Measurements from ENCODE around the gene SLC9A3.
"Not testable (repeated sequence)": the region's sequence is repeated elsewhere in the genome, so short reads cannot be mapped to it uniquely, and the experiment has no call there.

Gene SLC9A3

GRCh38 chr5:486597-486996, 37.7 kb downstream of the SLC9A3 start:
- DNase-seq, result not testable (repeated sequence)

DNA sequence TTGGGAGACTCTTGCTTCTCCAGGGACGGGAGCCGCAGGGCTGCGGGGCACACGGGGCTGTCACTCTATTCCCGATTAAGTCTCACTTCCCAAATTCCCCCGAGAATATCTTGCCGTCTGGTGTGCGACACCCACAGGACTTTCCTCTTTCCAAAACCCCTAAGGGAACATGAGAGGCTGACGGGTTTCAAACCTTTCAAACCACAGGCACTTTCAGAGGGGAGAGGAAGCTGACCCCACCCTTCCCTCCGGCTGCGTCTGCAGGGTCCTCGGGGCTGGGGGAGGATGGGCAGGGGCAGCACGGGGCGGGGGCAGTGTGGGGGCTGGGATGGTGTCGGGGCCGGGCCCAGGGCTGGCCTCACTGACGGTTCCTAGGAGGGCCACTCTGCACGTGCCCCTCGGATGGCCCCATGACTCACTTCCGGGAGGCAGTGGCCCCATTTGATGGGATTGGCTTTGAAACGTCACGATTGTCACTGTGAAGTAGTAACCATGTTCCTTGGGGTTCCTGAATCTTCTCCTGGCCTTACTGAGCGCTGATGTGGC, 38.2 kb downstream of the SLC9A3 start:
- no peak for DNase-seq

GRCh38 chr5:485113-485945, 38.9 kb downstream of the SLC9A3 start:
- DNase-seq, result no peak

DNA sequence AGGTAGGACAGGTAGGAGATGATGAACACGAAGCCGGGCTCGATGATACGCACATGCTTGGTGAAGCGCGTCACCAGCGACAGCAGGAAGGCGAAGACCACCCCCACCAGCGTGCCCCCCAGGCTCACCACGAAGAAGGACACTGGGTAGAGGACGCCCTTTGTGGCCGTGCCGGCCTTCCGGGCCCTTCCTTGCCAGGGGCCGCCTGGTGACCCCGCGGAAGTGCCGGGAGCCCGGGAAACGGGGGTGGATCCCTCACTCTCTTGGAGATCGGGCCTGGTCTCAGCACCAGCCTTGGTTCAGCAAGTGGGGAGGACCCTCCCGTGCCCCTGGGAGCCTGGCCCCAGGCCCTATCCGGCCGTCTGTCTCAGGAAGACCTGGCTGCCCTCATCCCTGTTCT, 39.7 kb downstream of the SLC9A3 start:
- DNase-seq, result no peak

GRCh38 chr5:483434-484140, 40.7 kb downstream of the SLC9A3 start:
- DNase-seq, result no peak

GRCh38 chr5:483011-483410, 41.2 kb downstream of the SLC9A3 start:
- no peak for DNase-seq

DNA sequence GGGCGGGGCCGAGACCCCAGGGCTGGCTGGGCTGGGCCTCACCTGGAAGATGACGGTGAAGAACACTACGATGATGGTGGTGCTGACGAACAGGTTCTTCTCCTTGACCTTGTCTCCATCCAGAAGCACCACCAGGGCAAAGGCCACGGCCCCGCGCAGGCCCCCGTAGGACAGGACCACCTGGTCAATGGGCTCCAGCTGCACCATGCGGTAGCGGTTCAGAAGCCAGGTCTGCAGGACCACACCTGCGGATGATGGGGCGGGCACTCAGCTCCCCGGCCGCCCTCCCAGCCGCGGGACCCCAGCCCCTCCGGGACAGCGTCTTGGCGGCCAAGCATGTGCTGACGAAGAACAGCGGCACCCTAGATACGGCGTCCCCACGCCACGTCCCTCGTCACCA, 41.7 kb downstream of the SLC9A3 start:
- no peak for DNase-seq

DNA sequence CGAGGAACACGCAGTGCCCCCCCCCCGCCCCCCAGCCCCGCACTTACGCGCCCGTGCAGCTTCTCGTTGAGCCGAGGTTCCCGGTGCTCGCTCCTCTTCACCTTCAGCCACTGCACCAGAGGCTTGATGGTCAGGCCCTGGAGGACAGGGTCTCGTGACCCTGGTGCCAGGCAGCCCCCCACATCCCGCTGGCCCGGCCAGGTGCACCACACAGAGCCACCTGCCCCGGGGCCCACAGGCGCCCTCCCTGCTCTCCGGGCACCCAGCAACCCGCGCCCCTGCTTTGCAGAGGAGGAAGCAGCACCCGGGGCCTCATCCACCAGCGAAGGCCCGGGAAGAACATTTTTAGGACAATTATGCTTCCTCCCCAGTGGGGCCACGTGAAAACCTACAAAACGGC, 42.2 kb downstream of the SLC9A3 start:
- DNase-seq, result no peak

GRCh38 chr5:481347-481746, 42.9 kb downstream of the SLC9A3 start:
- no peak for DNase-seq

- DNase-seq, result no peak
These were observed 44.5 kb downstream of the SLC9A3 start for GRCh38 chr5:479566-480319.

GRCh38 chr5:478982-479535, 45.2 kb downstream of the SLC9A3 start:
- no peak for DNase-seq

GRCh38 chr5:478369-478981, 45.8 kb downstream of the SLC9A3 start:
- DNase-seq, result no peak

- DNase-seq, result no peak
These were observed 46.4 kb downstream of the SLC9A3 start for GRCh38 chr5:477871-478270.

- DNase-seq, result no peak
These were observed 47.0 kb downstream of the SLC9A3 start for GRCh38 chr5:477247-477646.

GRCh38 chr5:476814-477175, 47.5 kb downstream of the SLC9A3 start:
- no peak for DNase-seq

DNA sequence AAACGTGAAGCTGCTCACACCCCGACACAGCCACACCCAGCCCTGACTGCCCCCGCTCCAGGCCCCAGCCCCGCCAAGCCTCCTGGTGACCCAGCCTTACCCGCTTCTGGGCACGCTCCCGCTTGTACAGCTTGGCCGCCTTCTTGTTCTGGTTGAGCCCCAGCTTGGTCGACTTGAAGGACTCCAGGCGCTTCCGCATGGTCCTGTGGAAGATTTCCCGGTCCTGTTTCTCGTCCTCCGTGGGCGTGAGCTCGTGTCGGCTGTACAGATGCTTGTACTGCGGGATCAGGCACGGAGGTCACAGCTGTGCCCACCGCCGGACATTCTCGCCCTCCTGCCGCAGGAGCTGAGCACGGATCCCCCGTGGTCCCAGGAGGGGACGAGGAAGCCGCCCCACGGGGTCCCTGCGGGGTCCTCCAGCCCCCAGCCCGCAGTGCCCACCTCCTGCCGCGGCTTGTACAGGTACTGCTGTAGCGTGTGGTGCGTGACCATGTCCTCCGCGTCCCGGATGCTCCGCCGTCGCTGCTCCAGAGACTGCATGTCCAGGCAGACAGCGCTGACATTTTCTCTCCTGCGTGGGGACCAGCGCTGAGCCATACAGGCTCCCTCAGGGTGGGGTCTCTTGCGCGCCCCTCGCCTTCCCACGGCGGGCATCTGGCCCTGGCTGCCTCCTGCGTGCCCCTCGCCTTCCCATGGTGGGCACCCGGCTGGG, 48.0 kb downstream of the SLC9A3 start:
- no peak for DNase-seq

DNA sequence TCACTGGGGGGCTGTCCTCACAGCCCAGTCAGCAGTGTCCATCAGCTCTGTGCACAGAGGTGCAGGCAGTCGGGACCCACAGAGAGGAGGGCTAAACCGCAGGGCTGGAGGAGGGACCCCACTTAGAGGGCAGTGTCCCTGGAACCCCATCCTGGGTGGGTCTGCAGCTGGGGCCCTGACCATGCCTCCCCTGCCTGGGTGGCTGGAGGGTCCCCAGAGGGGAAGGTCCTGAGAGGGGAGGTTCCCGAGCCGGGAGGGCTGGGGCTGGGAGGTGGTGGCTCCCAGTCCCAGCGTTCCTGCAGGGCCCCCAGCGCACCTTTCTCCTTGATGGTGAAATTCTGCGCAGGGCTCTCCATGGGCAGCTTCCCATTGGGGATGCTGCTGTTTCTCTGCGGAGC, 48.5 kb downstream of the SLC9A3 start:
- DNase-seq, result no peak

- no peak for DNase-seq
These were observed 49.2 kb downstream of the SLC9A3 start for GRCh38 chr5:474840-475661.

DNA sequence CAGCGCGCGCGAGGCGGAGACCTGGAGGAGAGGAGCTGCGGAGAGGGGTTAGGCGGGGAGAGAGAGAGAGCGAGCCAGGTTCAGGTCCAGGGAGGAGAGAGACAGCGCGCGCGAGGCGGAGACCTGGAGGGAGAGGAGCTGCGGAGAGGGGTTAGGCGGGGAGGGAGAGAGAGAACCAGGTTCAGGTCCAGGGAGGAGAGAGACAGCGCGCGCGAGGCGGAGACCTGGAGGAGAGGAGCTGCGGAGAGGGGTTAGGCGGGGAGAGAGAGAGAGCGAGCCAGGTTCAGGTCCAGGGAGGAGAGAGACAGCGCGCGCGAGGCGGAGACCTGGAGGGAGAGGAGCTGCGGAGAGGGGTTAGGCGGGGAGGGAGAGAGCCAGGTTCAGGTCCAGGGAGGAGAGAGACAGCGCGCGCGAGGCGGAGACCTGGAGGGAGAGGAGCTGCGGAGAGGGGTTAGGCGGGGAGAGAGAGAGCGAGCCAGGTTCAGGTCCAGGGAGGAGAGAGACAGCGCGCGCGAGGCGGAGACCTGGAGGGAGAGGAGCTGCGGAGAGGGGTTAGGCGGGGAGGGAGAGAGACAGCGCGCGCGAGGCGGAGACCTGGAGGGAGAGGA, 49.9 kb downstream of the SLC9A3 start:
- DNase-seq, result not testable (repeated sequence)

DNA sequence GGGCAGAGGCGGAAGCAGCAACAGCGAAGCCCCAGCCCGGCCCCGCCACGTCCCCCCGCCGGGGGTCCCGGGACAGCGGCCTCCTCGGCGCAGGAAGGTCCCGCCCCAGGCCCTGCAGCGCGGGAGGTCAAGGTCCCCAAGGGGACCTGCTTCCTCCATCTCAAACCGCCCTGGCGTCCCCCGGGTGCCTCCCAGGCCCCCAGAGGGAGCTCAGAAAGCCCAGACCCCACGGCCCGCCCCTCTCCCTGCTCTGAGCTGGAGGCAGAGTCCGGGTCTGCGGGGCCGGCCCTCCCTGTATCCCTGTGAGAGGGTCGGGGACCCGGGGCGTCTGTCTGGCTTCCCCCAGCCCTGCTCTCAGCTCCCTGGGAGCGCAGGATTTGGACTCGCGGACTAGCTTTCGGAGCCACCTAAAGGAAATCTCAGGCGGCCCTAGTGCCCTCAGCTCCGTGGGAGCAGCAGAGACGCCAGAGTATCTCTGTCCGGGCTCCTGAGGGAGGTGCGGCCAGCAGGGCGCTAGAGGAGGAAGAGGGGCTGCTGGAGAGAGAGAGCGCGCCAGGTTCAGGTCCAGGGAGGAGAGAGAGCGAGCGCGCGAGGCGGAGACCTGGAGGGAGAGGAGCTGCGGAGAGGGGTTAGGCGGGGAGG, 50.6 kb downstream of the SLC9A3 start:
- DNase-seq, result peak; percentile 27

Measured in activated CD4-positive, alpha-beta T cell treated with anti-CD3 and anti-CD28 coated beads, Interleukin-2, amount 50 U/mL, for 16 hours (primary cell).